Measurements from ENCODE around the gene KCNK10.
"Not testable (repeated sequence)": the region's sequence is repeated elsewhere in the genome, so short reads cannot be mapped to it uniquely, and the experiment has no call there.

The KCNK10 gene

GRCh38 chr14:88266474-88266873, 56.6 kb downstream of the KCNK10 start:
- DNase-seq = no peak

GRCh38 chr14:88264116-88264515, 59.0 kb downstream of the KCNK10 start:
- no peak for DNase-seq

- not testable (repeated sequence) for DNase-seq
Observed at GRCh38 chr14:88261302-88261701, 61.8 kb downstream of the KCNK10 start.

GRCh38 chr14:88258021-88258420, 65.0 kb downstream of the KCNK10 start:
- no peak for DNase-seq

DNA sequence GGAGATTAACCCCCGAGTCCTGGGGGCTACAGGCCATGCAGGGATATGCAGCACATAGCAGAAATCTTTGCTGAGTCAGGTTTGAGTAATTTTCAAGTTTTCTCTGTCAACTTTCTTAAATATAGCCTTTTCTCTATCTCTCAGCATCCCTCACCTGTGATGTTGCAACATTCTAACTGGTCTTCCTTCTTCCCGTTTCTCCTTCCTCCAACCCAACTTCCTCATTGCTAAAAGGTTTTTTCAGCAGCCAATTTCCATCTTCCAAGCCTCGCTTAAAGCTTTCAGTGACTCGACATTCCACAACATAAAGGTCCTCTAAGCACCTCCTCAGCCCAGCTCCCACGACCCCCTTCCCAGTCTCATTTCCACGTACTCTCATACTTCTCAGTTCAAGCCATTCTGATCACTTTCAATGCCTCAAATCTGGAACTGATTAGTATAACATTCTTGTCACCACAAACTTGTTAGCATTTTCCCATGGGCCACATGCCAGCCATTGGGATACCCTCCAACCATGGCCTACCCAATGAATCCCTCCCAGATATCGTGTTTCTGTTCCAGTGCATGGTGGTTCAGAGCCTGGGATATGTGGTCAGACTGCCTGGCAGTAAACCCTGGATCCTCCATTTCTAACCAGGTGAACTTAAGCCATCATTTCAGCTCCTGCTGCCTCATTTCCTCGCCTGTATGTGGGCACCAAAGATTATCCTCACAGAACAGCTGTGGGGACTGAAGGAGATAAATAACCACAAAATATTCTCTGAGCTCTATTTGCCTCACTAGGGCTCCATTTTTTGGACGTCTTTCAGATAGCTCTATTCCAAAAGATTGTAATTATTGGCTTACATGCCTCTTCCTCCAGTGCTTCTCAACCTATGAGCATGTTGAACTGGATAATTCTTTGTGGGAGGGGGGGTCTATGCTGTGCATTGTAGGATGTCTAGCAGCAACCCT, 65.8 kb downstream of the KCNK10 start:
- no peak for DNase-seq

- DNase-seq = no peak
Observed at GRCh38 chr14:88255798-88256197, 67.3 kb downstream of the KCNK10 start.

DNA sequence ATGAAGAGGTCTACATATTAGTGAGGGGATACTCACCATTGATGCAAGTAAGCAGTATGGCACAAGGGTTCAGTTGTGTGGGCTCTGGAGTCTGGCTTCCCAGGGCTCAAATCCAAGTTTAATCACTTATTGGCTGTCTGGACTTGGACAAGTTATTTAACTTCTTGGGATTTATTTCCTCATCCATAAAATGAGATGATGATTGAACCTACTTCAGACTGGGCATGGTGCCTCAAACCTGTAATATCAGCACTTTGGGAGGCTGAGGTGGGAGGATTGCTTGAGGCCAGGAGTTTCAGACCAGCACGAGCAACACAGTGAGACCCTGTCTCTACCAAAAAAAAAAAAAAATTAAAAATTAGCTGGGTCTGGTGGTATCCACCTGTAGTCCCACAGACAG, 67.9 kb downstream of the KCNK10 start:
- no peak for DNase-seq

- no peak for DNase-seq
Observed at GRCh38 chr14:88252498-88252897, 70.6 kb downstream of the KCNK10 start.

- DNase-seq = no peak
Observed at GRCh38 chr14:88251650-88252049, 71.4 kb downstream of the KCNK10 start.

DNA sequence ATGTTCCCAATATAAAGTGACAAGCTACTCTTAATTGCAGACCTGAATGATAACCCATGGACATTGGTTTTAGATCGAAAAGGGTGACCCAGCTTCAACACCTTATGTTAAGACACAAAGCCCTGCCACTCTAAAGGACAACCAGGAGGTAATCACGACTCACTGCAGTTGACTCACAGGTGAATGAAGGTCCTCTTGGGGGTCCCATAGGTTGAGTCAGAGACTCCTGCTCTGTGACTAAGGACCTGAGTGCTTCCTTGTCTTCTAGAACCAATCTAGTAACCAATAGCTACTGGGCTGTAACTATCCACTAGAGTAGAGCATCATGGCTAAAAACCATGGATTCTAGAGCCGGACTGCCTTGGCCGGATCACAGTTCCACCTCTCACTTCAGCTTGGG, 73.8 kb downstream of the KCNK10 start:
- no peak for DNase-seq

GRCh38 chr14:88248606-88249005, 74.5 kb downstream of the KCNK10 start:
- no peak for DNase-seq

GRCh38 chr14:88247228-88247627, 75.8 kb downstream of the KCNK10 start:
- DNase-seq = no peak

- DNase-seq = no peak
Observed at GRCh38 chr14:88245321-88245720, 77.7 kb downstream of the KCNK10 start.

DNA sequence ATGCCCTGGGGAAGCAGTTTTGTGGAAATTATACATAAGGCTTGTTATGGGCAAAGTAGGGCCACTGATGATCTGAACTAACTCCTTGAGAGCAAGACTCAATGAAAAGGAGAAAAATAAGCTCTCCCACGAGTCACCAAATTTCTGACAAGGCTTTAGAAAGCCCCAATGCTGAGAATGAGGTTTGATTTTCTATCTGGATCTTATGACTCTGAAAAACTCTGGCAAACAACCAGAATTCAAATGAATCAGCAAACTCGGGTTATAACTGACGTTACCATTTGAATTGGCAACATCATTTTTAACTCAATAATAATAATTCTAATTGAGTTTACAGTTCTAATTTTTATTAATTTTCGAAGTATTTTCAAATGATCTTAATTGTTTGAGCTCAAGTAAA, 79.1 kb downstream of the KCNK10 start:
- DNase-seq = no peak

DNA sequence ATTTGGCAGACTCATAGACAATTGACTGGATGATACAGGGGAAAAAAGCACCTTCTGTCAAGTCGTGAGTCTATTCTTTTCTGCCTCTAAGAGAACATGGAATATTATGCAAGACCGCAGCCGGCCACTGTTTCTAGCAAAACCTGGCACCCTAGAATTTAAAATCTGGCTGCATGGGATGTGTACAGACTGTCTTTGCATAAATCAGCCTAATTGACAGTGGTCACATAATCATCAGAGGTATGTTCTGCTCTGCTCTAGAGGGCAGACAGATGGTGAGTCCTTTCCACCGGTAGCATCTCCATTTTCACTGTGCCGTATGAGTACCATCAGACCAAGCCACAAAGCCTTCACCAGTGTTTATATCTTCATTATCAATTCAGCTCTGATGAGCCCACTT, 80.6 kb downstream of the KCNK10 start:
- DNase-seq = no peak

GRCh38 chr14:88241810-88242209, 81.3 kb downstream of the KCNK10 start:
- DNase-seq = no peak

- DNase-seq = no peak
Observed at GRCh38 chr14:88234442-88234841, 88.6 kb downstream of the KCNK10 start.

- DNase-seq = no peak
Observed at GRCh38 chr14:88233915-88234314, 89.2 kb downstream of the KCNK10 start.

DNA sequence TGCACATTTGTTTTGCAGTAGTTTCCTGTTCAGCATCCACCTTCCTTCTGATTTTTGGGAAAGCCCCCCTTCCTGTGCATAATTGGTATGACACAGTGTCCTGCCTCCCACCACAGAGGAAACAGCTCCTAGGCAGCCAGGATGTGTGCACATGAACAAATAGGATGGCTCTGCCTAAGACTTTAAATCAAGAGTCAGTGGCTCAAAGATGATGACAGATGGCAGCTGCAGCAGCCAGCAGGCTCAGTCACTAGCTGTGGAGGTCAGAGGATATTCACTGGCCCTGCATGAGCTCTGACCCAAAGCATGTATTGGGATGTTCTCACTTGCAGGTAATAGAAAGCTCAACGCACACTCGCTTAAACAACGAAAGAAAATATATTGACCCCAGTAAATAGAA, 90.3 kb downstream of the KCNK10 start:
- DNase-seq = no peak

GRCh38 chr14:88231603-88232002, 91.5 kb downstream of the KCNK10 start:
- no peak for DNase-seq

GRCh38 chr14:88229428-88229827, 93.6 kb downstream of the KCNK10 start:
- no peak for DNase-seq

DNA sequence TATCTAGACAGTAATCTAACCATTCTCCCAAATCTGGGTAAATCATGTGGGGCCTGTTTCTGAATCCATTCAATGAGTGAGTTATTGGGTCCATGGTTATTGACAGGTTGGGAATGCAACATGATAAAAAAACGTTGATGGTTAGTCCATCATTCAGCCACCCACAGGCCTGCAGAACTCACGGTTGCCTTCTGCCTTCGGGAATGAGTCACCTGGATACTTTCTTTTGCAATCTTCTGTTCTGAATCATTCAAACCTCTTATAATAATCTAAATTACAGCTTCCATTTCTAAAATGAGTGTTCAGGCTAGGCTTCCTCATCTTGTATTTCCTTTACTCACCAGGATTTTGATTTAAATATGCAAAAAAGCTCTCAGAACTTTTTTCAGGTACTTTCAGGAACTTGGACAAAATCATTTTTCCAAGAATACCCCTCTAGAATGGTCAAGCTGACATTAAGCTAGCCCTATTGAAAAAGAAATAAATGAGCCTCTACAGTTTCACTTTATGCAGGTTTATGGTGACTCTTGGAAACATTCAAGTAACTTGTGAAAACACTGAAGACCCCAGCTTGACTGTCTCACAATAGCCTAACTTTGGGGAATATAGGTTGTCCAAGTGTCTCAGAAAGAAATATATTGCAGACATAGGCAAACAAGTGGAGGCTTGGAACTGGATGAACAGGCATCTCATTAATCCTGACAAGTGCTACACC, 94.4 kb downstream of the KCNK10 start:
- no peak for DNase-seq

DNA sequence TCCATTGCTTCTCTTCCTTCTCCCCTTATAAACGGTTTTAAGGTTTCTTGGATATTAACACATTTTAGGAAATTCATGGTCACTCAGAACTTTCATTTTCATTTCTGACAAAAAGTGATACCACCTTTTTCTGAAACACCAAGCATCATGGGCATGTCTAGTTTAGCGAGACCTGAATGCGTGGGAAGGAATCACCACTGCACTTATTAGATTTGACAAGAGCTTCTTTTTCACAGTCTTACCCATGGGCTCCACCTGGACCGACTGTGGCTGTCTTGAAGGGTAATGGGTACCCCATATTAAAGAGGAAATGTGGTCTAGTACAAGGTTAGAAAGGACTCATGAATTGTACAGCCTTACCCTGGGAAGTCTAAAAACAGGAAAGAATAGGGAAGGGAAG, 95.4 kb downstream of the KCNK10 start:
- DNase-seq = no peak

GRCh38 chr14:88225721-88226120, 97.3 kb downstream of the KCNK10 start:
- DNase-seq = no peak
